Left ventricle myocardium inferior (tissue), 1 donor: ENCODE data around the gene TRMT1. TPM values are rescaled to one million over a fixed set of nuclear protein-coding genes. Genes with fewer than 3 reads are reported as not detected.

Experiments used
- DNase-seq: peaks from one replicate; pipeline ENCODE4 v3.0.0-alpha.2; 2020
- H3K27ac ChIP-seq: fragments of 200-600 bp; replicated peaks from 2 replicates; pipeline ENCODE4 v1.8.0; 2021
- H3K27me3 ChIP-seq: fragments of 200-600 bp; 2 replicates; pipeline ENCODE4 v1.8.0; 2021; ENCODE audit warnings: low read depth
- H3K36me3 ChIP-seq: fragments of 200-600 bp; 2 replicates; pipeline ENCODE4 v1.8.0; 2021
- H3K4me1 ChIP-seq: fragments of 200-600 bp; 2 replicates; pipeline ENCODE4 v1.8.0; 2021
- H3K4me3 ChIP-seq: fragments of 200-600 bp; 2 replicates; pipeline ENCODE4 v1.8.0; 2021; ENCODE audit warnings: mild to moderate bottlenecking, moderate library complexity
- H3K9me3 ChIP-seq: fragments of 200-600 bp; replicated peaks from 2 replicates; pipeline ENCODE4 v1.8.0; 2021
- intact Hi-C: fragments of 100-400 bp; cut with micrococcal nuclease; formaldehyde crosslinking; loops from one replicate; pipeline ENCODE4 v1.11.0; 2022
- total RNA-seq: library from RNA; stranded (reverse); fragmentation: NEBNext Ultra II Directional; extraction: Animal tissue kit (Norgen Biotek cat#: 25700); gene quantifications from one replicate; pipeline ENCODE4 v1.2.1, GENCODE V29; 2021
- TF ChIP-seq, protein P1 (sequence below): fragments of 200-600 bp; IDR thresholded peaks from 2 replicates; pipeline ENCODE4 v1.8.0; 2021; ENCODE audit warnings: antibody characterized with exemption, mild to moderate bottlenecking, borderline replicate concordance
- donor health status: DM: no; HTN: yes; CAD: no; lungs with severe emphysema.

Gene TRMT1
- total RNA-seq, 1 donor from 2014 or later, result 19.6 TPM

DNA sequence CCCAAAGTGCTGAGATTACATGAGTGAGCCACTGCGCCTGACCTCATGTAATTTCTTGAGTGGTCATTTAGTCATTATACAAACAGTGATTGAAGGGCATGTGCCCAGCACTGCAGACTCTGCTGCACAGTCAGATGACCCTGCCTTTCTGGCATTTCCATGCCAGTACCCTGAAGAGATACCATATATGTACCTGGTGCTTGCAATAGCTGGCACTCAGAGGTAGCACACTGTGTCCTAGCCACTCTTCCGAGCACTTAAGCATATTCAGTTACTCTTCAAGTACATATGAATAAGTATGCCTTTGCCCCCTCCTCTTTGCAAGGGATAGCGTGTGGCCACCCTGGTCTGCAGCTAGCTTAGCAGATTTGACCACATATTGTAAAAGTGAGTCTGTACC is 18.1 kb upstream of the TRMT1 start:
- no peak for DNase-seq
- H3K27ac ChIP-seq, result peak overlapping the region; percentile 86
- H3K4me3 ChIP-seq, result no peak overlapping the region
- H3K4me1 ChIP-seq, result peaks cover 30% of the 10 kb centered on the region
- TF ChIP-seq, protein P1, sequence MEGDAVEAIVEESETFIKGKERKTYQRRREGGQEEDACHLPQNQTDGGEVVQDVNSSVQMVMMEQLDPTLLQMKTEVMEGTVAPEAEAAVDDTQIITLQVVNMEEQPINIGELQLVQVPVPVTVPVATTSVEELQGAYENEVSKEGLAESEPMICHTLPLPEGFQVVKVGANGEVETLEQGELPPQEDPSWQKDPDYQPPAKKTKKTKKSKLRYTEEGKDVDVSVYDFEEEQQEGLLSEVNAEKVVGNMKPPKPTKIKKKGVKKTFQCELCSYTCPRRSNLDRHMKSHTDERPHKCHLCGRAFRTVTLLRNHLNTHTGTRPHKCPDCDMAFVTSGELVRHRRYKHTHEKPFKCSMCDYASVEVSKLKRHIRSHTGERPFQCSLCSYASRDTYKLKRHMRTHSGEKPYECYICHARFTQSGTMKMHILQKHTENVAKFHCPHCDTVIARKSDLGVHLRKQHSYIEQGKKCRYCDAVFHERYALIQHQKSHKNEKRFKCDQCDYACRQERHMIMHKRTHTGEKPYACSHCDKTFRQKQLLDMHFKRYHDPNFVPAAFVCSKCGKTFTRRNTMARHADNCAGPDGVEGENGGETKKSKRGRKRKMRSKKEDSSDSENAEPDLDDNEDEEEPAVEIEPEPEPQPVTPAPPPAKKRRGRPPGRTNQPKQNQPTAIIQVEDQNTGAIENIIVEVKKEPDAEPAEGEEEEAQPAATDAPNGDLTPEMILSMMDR, result no peak
- peaks cover 43% of the 10 kb centered on the region for H3K36me3 ChIP-seq
- no peaks in the 10 kb centered on the region for H3K9me3 ChIP-seq
- intact Hi-C loops, result no loop called here
- H3K27me3 ChIP-seq, result no peaks in the 10 kb centered on the region

DNA sequence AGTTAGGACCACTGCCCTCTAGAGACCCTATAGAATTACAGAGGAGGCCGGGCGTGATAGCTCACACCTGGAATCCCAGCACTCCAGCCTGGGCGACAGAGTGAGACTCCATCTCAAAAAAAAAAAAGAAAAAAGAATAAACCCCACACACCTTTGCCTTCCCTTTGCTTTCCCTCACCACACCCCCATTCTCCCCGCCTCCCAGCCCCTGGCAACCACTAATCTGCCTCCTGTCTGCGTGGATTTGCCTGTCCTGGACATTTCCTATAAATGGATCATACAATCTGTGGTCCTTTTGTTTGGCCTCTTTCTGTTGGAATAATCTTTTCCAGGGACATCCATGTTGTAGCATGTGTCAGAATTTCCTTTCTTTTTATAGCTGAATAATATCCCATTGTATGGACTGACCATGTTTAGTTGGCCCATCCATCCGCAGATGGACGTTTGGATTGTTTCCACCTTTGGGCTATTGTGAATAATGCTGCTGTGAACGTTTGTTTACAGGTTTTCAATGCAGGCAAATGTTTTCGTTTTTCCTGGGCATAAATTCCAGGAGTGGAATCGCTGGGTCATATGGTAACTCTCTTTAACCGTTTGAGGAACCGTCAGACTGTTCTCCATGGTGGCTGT is 16.8 kb upstream of the TRMT1 start:
- peaks cover 42% of the 10 kb centered on the region for H3K4me1 ChIP-seq

DNA sequence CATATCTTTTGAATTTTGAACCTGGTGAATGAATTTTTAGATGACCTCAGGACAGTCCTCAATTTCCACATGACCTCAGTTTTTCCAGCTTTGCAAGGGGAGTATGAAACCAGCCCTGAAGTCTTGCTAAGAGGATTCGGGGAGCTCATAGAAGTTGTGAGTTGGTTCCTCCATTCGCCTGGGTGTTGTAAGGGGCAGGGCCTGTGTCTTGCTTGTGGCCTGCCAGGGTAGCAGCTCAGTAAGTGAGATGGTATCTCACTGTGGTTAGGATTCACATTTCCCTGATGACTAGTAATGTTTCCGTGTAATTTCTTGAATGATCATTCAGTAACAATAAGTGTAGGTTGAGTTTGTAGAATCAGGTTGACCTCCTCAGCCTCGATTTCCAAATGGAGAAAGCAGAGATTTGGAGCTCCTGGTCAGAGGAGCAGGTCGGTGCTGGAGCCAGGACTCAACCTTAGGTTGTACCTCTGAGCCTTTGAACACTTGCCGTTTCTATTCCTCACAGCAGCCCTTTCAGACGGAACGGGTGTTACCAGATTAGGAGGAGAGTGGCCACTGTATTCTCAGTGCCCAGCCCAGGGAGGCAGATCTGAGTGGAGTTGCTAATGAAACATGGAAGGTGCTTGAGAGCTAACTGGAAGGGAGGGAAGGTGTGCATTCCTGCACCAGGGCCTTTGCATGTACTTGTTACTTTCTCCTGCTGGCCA is 16.1 kb upstream of the TRMT1 start:
- H3K4me3 ChIP-seq, result no peak overlapping the region
- H3K4me1 ChIP-seq, result peaks cover 49% of the 10 kb centered on the region
- intact Hi-C loops, result no loop called here
- peaks cover 28% of the 10 kb centered on the region for H3K36me3 ChIP-seq
- DNase-seq, result no peak
- H3K27ac ChIP-seq, result peak overlapping the region; percentile 86
- TF ChIP-seq, protein P1, result no peak
- H3K27me3 ChIP-seq, result no peaks in the 10 kb centered on the region
- no peaks in the 10 kb centered on the region for H3K9me3 ChIP-seq

More for the DNA sequence above, 16.8 kb upstream of the TRMT1 start:
- Histone ChIP-seq H3K4me3 (no peak overlapping the region), H3K9me3 (no peaks in the 10 kb centered on the region), H3K27me3 (no peaks in the 10 kb centered on the region), H3K27ac (peak overlapping the region; percentile 86), H3K36me3 (peaks cover 34% of the 10 kb centered on the region)
- TF ChIP-seq, protein P1, result no peak
- no peak for DNase-seq
- intact Hi-C loops, result no loop called here

DNA sequence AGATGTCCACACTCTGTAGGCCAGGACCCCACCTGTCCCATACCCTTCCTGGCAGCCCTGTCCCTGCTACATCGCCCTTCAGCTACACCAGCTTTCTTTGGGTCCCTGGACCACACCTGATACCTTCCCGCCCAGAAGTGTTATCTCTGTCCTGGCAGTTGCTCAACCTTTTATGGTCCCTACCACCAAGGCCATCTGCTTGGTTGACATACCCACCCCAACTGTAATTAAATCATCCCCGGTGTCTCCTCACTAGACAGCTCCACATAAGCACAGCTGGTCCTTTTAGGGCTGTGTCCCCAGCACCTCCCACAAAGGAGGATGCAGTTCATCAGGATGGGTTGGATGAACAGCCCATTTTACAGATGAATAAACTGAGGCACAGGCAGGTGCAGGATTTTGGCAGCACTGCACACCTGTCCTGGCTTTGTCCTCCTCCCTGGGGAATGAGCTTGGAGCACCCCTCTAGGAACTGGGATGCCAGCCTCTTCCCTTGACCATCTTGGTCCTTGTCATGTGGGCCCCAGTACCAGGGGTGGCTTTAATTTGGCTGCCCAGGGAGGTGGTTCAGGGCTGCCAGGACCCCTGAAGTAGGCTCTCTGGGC is 14.4 kb upstream of the TRMT1 start:
- H3K27me3 ChIP-seq, result no peaks in the 10 kb centered on the region
- no peak overlapping the region for H3K4me3 ChIP-seq
- no peaks in the 10 kb centered on the region for H3K9me3 ChIP-seq
- peaks cover 51% of the 10 kb centered on the region for H3K4me1 ChIP-seq
- intact Hi-C loops, result no loop called here
- H3K36me3 ChIP-seq, result peaks cover 12% of the 10 kb centered on the region
- H3K27ac ChIP-seq, result no peak overlapping the region
- TF ChIP-seq, protein P1, result no peak
- DNase-seq, result no peak

DNA sequence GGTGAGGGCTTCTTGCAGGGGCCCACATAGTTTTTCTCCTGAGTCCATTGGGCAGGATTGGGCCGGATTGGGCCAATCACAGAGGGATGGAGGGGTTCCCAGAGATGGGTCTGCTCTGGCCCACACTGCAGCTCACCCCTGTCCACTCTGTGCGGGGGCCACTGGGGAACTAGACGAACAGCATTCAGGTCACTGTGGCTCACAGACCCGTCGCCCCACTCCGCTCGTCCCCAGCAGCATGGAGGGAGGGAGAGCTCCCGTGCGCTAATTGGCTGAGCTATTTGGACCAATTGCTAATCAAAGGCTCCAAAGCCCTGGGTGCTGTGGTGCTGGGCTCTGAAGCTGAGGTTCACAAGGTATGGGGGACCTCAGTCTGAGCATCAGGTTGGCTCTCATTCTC is 12.8 kb upstream of the TRMT1 start:
- TF ChIP-seq, protein P1, result no peak
- intact Hi-C loops, result no loop called here
- Histone ChIP-seq H3K36me3 (no peaks in the 10 kb centered on the region), H3K4me1 (peaks cover 40% of the 10 kb centered on the region), H3K27ac (peak overlapping the region; percentile 61), H3K9me3 (no peaks in the 10 kb centered on the region), H3K4me3 (no peak overlapping the region), H3K27me3 (no peaks in the 10 kb centered on the region)
- DNase-seq, result no peak
